CD4-positive, alpha-beta T cell (primary cell): ENCODE measurements around the gene TALDO1. TPM values are rescaled to one million over a fixed set of nuclear protein-coding genes. Genes with fewer than 3 reads are reported as not detected.

Source experiments
- ATAC-seq: fragments of 200-7000 bp; cut with Tn5 transposase; one replicate; pipeline ENCODE4 v1.10.0; 2022; ENCODE audit warnings: mild to moderate bottlenecking; ENCODE audit not compliant: poor library complexity
- CTCF ChIA-PET: fragments of 350-600 bp; sonication (Branson Sonifier 250); formaldehyde crosslinking; loops from one replicate; lab custom pipeline; 2021; ENCODE audit warnings: antibody characterized with exemption, inconsistent platforms; lab: Charles Lee
- POLR2A ChIA-PET: fragments of 350-600 bp; sonication (Branson Sonifier 250); formaldehyde crosslinking; loops from one replicate; lab custom pipeline; 2021; ENCODE audit warnings: antibody characterized with exemption, inconsistent platforms; lab: Charles Lee
- DNase-seq, 14 experiments: peaks; one replicate each; pipeline ENCODE4 v3.0.0-alpha.2; 2013 to 2020; ENCODE audit warnings: mixed read lengths in 2 of 14
- H3K27ac ChIP-seq, 2 donors: one replicate each; pipeline versions ENCODE4 v1.5.1 to v1.7.0; 2013; ENCODE audit warnings: low read length in 2 of 2, low read depth in 1 of 2, mild to moderate bottlenecking in 1 of 2
- H3K27me3 ChIP-seq, 2 experiments: 1 replicate in 1 of 2; 2 replicates in 1 of 2; pipeline versions ENCODE4 v1.6.1 to v1.7.0; 2013; ENCODE audit warnings: low read length in 2 of 2, control low read depth in 1 of 2, mild to moderate bottlenecking in 1 of 2, moderate library complexity in 1 of 2; ENCODE audit not compliant: insufficient read depth in 2 of 2, control insufficient read depth in 1 of 2
- H3K36me3 ChIP-seq: one replicate; pipeline ENCODE4 v1.6.1; 2013; ENCODE audit warnings: low read length, control low read depth; ENCODE audit not compliant: insufficient read depth
- H3K4me1 ChIP-seq: one replicate; pipeline ENCODE4 v1.6.1; 2013; ENCODE audit warnings: low read length, control low read depth; ENCODE audit not compliant: insufficient read depth
- H3K4me3 ChIP-seq: one replicate; pipeline ENCODE4 v1.5.1; 2013; ENCODE audit warnings: mild to moderate bottlenecking, low read length, moderate library complexity
- H3K9me3 ChIP-seq, 2 experiments: 1 replicate in 1 of 2; 2 replicates in 1 of 2; pipeline versions ENCODE4 v1.6.1 to v1.7.0; 2013; ENCODE audit warnings: low read length in 2 of 2, mild to moderate bottlenecking in 2 of 2, control low read depth in 1 of 2, moderate library complexity in 1 of 2; ENCODE audit not compliant: control insufficient read depth in 1 of 2, insufficient read depth in 1 of 2
- H3K27ac Mint-ChIP-seq: one replicate; pipeline ENCODE4 v1.8.0; 2020; ENCODE audit warnings: mixed read lengths
- H3K27me3 Mint-ChIP-seq: one replicate; pipeline ENCODE4 v1.8.0; 2021; ENCODE audit warnings: mixed read lengths
- H3K36me3 Mint-ChIP-seq: one replicate; pipeline ENCODE4 v1.8.0; 2021; ENCODE audit warnings: low read depth, mixed read lengths
- H3K4me1 Mint-ChIP-seq: one replicate; pipeline ENCODE4 v1.8.0; 2021; ENCODE audit warnings: low read depth, mixed read lengths
- H3K4me3 Mint-ChIP-seq: one replicate; pipeline ENCODE4 v1.8.0; 2020; ENCODE audit warnings: mild to moderate bottlenecking, mixed read lengths
- H3K9me3 Mint-ChIP-seq: one replicate; pipeline ENCODE4 v1.8.0; 2020; ENCODE audit warnings: mixed read lengths
- CTCF ChIP-seq: fragments of 200-600 bp; IDR thresholded peaks from one replicate; pipeline ENCODE4 v1.8.0; 2022; ENCODE audit warnings: antibody characterized with exemption, mild to moderate bottlenecking
- intact Hi-C, 2 experiments: fragments of 100-400 bp; cut with DNase I in 1 of 2; cut with micrococcal nuclease in 1 of 2; formaldehyde crosslinking; loops; one replicate each; pipeline versions ENCODE4 v1.15.1 to v1.9.0; 2023 to 2025; cut with DNase I, micrococcal nuclease
- total RNA-seq, 174 experiments: library from RNA in 2 of 174; stranded (reverse) in 2 of 174; gene quantifications; one replicate each; pipeline ENCODE4 v1.2.3 and lab custom pipeline; 2021 to 2026

The TALDO1 gene
- total RNA-seq, 2 experiments from 2014 or later: 26.2 to 27.7 TPM

GRCh38 chr11:765025-765801 lies 17.9 kb downstream of the TALDO1 start:
- Histone ChIP-seq H3K9me3 (no peaks in the 10 kb centered on the region), H3K27ac (no peak overlapping the region), H3K36me3 (peaks cover 55% of the 10 kb centered on the region), H3K4me1 (peaks cover 4% of the 10 kb centered on the region), H3K4me3 (no peak overlapping the region), H3K27me3 (no peaks in the 10 kb centered on the region)
- intact Hi-C loops: loop anchor here (1.0 to 2.0 kb wide), 5 partner anchors 36 to 210 kb away; no protein-coding TSS in a partner anchor
- no peaks in the 10 kb centered on the region for H3K9me3 Mint-ChIP-seq
- H3K4me1 Mint-ChIP-seq: no peaks in the 10 kb centered on the region
- peaks cover 36% of the 10 kb centered on the region for H3K36me3 Mint-ChIP-seq
- CTCF ChIA-PET: interaction anchor here (1.0 kb wide), 1 partner anchor 75 kb away, joined by 3 read pairs; no protein-coding TSS in a partner anchor
- POLR2A ChIA-PET: no interaction called here
- H3K4me3 Mint-ChIP-seq: no peak overlapping the region
- ATAC-seq: peak; percentile 95
- peak; percentile 55 to 83 (median 66) for DNase-seq
- H3K27ac Mint-ChIP-seq: no peak overlapping the region
- TF ChIP-seq CTCF: peak; percentile 66
- H3K27me3 Mint-ChIP-seq: no peaks in the 10 kb centered on the region

GRCh38 chr11:765802-766091 lies 18.5 kb downstream of the TALDO1 start:
- peaks cover 35% of the 10 kb centered on the region for H3K36me3 Mint-ChIP-seq
- ATAC-seq: no peak

More at GRCh38 chr11:765802-766091, 18.5 kb downstream of the TALDO1 start:
- H3K27me3 ChIP-seq: no peaks in the 10 kb centered on the region
- ChIA-PET CTCF (interaction anchor here (1.0 kb wide), 1 partner anchor 74 kb away, joined by 3 read pairs; no protein-coding TSS in a partner anchor), POLR2A (no interaction called here)
- no peaks in the 10 kb centered on the region for H3K9me3 ChIP-seq
- TF ChIP-seq CTCF: no peak
- no peak overlapping the region for H3K27ac Mint-ChIP-seq
- peaks cover 4% of the 10 kb centered on the region for H3K4me1 ChIP-seq
- H3K4me3 ChIP-seq: no peak overlapping the region
- DNase-seq: no peak
- H3K27ac ChIP-seq: no peak overlapping the region
- intact Hi-C loops: loop anchor here (1.0 to 2.0 kb wide), 5 partner anchors 37 to 211 kb away; no protein-coding TSS in a partner anchor
- no peaks in the 10 kb centered on the region for H3K27me3 Mint-ChIP-seq
- H3K4me3 Mint-ChIP-seq: no peak overlapping the region
- peaks cover 56% of the 10 kb centered on the region for H3K36me3 ChIP-seq
- no peaks in the 10 kb centered on the region for H3K9me3 Mint-ChIP-seq
- no peaks in the 10 kb centered on the region for H3K4me1 Mint-ChIP-seq
